Osteocyte (in vitro differentiated cells): Measurements from ENCODE around the gene PLCH2. TPM values are rescaled to one million over a fixed set of nuclear protein-coding genes. Genes with fewer than 3 reads are reported as not detected.

ENCODE experiments used
- DNase-seq: peaks from one replicate; pipeline ENCODE4 v3.0.0; 2021; ENCODE audit warnings: mixed read lengths; ENCODE audit not compliant: unreplicated experiment; ENCODE audit errors: extremely low spot score
- H3K27ac Mint-ChIP-seq: one replicate; pipeline ENCODE4 v1.8.0; 2021; ENCODE audit warnings: mild to moderate bottlenecking, mixed read lengths; ENCODE audit not compliant: unreplicated experiment
- H3K27me3 Mint-ChIP-seq: one replicate; pipeline ENCODE4 v1.8.0; 2021; ENCODE audit warnings: mixed read lengths; ENCODE audit not compliant: unreplicated experiment
- H3K36me3 Mint-ChIP-seq: one replicate; pipeline ENCODE4 v1.8.0; 2021; ENCODE audit warnings: mixed read lengths; ENCODE audit not compliant: unreplicated experiment
- H3K4me1 Mint-ChIP-seq: one replicate; pipeline ENCODE4 v1.8.0; 2021; ENCODE audit warnings: mixed read lengths; ENCODE audit not compliant: unreplicated experiment
- H3K4me3 Mint-ChIP-seq: one replicate; pipeline ENCODE4 v1.8.0; 2021; ENCODE audit warnings: mild to moderate bottlenecking, moderate library complexity, mixed read lengths; ENCODE audit not compliant: unreplicated experiment
- H3K9me3 Mint-ChIP-seq: one replicate; pipeline ENCODE4 v1.8.0; 2021; ENCODE audit warnings: mixed read lengths; ENCODE audit not compliant: unreplicated experiment
- total RNA-seq: library from RNA; stranded (reverse); gene quantifications from 2 replicates; pipeline ENCODE4 v1.2.1, GENCODE V29; 2021
- TF ChIP-seq, protein P1 (sequence below): fragments of 200-600 bp; sonication (generic); IDR thresholded peaks from 2 replicates; pipeline ENCODE4 v1.5.0; 2021; ENCODE audit warnings: antibody characterized with exemption, mild to moderate bottlenecking, moderate library complexity

PLCH2 gene
- total RNA-seq, 1 donor from 2014 or later: 12.6 TPM

DNA sequence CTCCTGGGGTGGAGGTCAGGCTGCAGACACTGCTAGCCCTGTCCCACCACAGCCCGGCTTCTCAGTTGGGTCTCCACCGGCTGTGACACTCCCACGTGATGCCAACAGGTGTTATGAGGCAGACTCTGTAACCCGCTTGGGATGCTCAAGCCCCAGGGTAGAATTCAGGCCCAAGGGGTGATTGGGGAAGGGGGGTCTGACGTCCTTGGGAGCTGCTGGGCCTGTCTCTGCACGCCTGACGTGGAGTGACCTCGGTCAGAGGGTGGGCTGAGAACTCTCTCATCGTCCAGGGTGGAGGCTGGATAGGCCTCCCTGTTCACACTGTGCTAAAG, 61.7 kb downstream of the PLCH2 start:
- Mint-ChIP-seq H3K27me3 (no peaks in the 10 kb centered on the region), H3K36me3 (no peaks in the 10 kb centered on the region), H3K4me3 (no peak overlapping the region), H3K9me3 (no peaks in the 10 kb centered on the region), H3K4me1 (peaks cover 37% of the 10 kb centered on the region), H3K27ac (no peak overlapping the region)
- TF ChIP-seq, protein P1, sequence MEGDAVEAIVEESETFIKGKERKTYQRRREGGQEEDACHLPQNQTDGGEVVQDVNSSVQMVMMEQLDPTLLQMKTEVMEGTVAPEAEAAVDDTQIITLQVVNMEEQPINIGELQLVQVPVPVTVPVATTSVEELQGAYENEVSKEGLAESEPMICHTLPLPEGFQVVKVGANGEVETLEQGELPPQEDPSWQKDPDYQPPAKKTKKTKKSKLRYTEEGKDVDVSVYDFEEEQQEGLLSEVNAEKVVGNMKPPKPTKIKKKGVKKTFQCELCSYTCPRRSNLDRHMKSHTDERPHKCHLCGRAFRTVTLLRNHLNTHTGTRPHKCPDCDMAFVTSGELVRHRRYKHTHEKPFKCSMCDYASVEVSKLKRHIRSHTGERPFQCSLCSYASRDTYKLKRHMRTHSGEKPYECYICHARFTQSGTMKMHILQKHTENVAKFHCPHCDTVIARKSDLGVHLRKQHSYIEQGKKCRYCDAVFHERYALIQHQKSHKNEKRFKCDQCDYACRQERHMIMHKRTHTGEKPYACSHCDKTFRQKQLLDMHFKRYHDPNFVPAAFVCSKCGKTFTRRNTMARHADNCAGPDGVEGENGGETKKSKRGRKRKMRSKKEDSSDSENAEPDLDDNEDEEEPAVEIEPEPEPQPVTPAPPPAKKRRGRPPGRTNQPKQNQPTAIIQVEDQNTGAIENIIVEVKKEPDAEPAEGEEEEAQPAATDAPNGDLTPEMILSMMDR: no peak
- DNase-seq: no peak

DNA sequence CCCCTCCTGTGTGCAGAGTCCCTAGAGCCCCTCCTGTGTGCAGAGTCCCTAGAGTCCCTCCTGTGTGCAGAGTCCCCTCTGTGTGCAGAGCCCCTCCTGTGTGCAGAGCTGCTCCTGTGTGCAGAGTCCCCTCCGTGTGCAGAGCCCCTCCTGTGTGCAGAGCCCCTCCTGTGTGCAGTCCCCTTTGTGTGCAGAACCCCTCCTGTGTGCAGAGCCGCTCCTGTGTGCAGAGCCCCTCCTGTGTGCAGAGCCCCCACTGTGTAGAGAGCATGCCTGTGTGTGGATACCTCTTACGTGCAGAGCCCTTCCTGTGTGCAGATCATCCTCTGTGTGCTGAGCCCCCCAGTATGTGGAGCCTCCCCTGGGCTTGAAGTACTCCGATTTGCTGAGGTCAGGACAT, 62.3 kb downstream of the PLCH2 start:
- no peaks in the 10 kb centered on the region for H3K9me3 Mint-ChIP-seq
- H3K4me3 Mint-ChIP-seq: no peak overlapping the region
- peaks cover 35% of the 10 kb centered on the region for H3K4me1 Mint-ChIP-seq
- no peak for DNase-seq
- H3K27ac Mint-ChIP-seq: no peak overlapping the region
- TF ChIP-seq, protein P1: no peak
- no peaks in the 10 kb centered on the region for H3K27me3 Mint-ChIP-seq
- H3K36me3 Mint-ChIP-seq: no peaks in the 10 kb centered on the region

DNA sequence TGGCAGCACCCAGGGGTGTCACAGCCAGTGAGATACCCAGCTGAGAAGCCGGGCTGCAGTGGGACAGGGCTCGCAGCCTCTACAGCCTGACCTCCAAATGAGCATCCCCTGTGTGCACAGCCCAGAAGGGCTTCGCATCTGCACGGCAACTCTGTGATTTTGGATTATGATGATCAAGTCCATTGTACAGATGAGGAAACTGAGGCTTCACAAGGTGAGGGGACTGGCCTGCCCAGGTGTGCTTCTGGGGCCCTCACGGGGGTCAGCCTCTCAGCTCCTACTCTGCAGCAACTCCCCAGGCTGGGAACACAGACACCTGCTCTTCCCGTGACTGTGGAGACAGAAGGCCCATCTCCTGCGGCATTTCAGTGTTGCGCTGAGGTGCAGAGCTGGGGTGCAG, 62.8 kb downstream of the PLCH2 start:
- no peaks in the 10 kb centered on the region for H3K36me3 Mint-ChIP-seq
- no peaks in the 10 kb centered on the region for H3K9me3 Mint-ChIP-seq
- TF ChIP-seq, protein P1: no peak
- H3K27ac Mint-ChIP-seq: no peak overlapping the region
- H3K4me3 Mint-ChIP-seq: no peak overlapping the region
- DNase-seq: no peak
- peaks cover 33% of the 10 kb centered on the region for H3K4me1 Mint-ChIP-seq
- H3K27me3 Mint-ChIP-seq: no peaks in the 10 kb centered on the region

DNA sequence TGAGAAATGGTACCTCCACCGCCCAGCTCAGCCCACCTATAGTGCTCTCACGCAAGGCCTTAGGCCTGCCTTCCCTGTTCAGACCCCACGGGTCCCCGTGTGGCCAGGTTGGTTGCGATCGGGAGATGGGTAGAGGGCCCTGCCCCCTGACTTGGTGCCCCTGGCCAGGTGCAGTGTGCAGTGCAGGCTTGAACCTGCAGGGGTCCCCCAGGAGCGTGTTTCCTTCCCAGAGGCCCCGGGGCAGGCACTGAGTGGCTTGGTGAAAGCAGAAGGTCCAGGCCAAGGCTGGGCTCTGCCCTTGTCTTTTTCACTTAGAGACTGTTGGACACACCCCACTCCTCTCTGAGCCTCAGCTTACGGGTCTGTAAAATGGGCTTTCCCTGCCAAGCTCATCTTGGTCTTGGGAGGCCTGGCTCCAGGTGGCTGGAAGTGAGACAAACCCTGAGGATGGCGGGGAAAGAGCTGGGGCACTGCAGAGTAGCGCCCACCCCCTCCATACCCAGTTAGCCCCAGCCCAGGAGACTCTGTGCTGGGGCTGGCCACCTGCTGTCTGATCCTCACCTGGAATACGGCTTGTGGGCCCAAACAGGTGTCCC, 63.3 kb downstream of the PLCH2 start:
- TF ChIP-seq, protein P1: peak; percentile 40
- no peak for DNase-seq
- no peaks in the 10 kb centered on the region for H3K36me3 Mint-ChIP-seq
- H3K9me3 Mint-ChIP-seq: no peaks in the 10 kb centered on the region
- H3K27me3 Mint-ChIP-seq: no peaks in the 10 kb centered on the region
- H3K27ac Mint-ChIP-seq: no peak overlapping the region
- no peak overlapping the region for H3K4me3 Mint-ChIP-seq
- H3K4me1 Mint-ChIP-seq: peaks cover 33% of the 10 kb centered on the region

DNA sequence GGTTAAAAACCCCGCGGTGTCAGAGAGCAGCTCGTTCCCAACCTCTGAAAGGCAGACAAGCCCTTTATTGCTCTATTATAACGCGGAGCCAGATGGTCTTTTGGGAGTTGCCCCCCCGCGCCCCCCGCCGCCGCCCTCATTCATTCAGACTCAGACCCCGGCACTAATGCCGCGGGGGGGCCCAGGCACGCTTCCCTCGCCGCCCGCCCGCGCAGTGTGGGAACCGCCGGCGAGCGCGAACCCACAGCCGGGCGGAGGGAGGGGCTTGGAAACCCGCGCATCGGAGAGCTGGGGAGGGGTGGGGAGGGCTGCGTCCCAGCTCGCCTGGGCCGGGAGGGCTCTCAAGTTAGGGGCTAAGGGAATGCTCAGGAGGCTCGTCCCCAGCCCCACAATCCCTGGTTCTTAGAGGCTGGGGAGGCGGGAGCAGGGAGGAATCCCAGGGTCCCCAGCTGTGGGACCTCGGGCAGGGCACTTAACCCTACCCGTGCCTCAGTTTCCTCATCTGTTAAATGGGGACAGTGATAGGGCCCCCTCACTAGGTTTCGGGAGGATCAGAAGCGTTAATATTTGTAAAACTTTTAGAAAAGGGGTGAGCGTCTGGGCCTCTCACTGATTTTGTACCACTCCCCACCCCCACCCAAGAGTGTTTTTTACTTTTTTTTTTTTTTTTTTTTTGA, 64.9 kb downstream of the PLCH2 start:
- H3K27ac Mint-ChIP-seq: no peak overlapping the region

More for the DNA sequence above, 64.9 kb downstream of the PLCH2 start:
- H3K9me3 Mint-ChIP-seq: no peaks in the 10 kb centered on the region
- H3K4me3 Mint-ChIP-seq: no peak overlapping the region
- TF ChIP-seq, protein P1: no peak
- no peak for DNase-seq
- H3K27me3 Mint-ChIP-seq: no peaks in the 10 kb centered on the region
- H3K36me3 Mint-ChIP-seq: no peaks in the 10 kb centered on the region
- H3K4me1 Mint-ChIP-seq: peaks cover 33% of the 10 kb centered on the region
